NCI-H82 treated with DMSO at 0.1 percent for 48 hours (cell line): Measurements from ENCODE around the gene GPR32.
"Not testable (repeated sequence)": the region's sequence is repeated elsewhere in the genome, so short reads cannot be mapped to it uniquely, and the experiment has no call there.

ENCODE experiments used
- DNase-seq: peaks from one replicate; lab custom pipeline; 2025; ENCODE audit not compliant: unreplicated experiment; lab: John Stamatoyannopoulos, UW

GPR32 gene

GRCh38 chr19:50798659-50799546 is 28.6 kb downstream of the GPR32 start:
- no peak for DNase-seq

DNA sequence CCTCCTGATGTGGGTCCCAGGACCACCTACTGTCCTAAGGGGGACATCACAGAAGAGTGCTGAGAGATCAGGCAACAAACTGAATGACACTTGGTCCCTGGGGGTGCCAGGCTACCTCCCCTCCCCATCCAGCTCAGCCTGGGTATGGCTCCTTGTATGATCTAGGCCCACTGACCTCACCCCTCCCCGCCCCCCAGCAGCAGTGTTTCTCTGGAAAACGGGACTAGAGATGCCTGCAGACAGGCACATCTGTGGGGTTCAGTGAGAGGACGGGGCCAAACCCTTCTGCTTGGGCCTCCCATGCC is 29.2 kb downstream of the GPR32 start:
- DNase-seq: no peak

DNA sequence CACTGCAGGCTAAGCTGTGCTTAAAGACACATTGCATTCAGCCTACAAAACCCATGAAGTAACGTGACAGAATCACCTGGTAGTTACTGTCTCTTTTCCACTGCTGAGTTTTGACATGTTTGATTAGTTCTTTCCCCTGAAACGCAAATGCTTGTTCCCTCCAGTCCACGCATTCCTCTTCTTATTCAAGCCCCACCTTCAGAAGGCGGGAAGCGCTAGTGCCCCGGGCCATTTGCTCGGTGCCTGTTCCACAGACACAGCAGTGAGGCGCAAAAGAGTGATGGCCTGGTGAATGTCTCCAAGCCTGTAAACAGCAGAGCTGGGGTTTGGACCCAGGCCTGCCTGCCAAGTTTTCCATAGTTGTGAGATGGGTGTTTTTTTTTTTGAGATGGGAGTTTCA is 30.8 kb downstream of the GPR32 start:
- no peak for DNase-seq

GRCh38 chr19:50803633-50804419 is 33.6 kb downstream of the GPR32 start:
- no peak for DNase-seq

GRCh38 chr19:50804420-50805272 is 34.4 kb downstream of the GPR32 start:
- DNase-seq: peak; percentile 89

- DNase-seq: no peak
These were observed 38.6 kb downstream of the GPR32 start for GRCh38 chr19:50808856-50809255.

- not testable (repeated sequence) for DNase-seq
These were observed 41.5 kb downstream of the GPR32 start for GRCh38 chr19:50811622-50812238.

- DNase-seq: no peak
These were observed 42.2 kb downstream of the GPR32 start for GRCh38 chr19:50812474-50812873.

DNA sequence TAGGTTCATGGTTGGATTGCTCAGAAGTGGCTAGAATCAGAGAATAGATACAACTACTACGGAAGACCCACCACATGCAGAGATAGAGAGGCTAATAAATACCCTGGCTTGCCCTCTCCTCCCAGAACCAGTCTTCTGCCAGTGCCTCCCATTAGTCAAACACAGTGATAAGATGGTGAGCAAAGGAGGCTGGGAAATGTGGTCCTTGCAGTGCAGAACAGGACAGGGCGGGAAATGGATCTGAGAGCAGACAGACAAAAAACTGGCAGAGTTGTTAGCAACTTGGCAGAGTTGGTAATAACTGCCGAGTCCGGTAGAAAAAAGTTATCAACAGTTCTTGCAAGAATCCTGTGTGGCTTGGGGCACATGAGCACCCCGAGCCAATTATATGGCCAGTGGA is 44.6 kb downstream of the GPR32 start:
- no peak for DNase-seq

GRCh38 chr19:50815439-50815838 is 45.2 kb downstream of the GPR32 start:
- DNase-seq: no peak

- DNase-seq: peak; percentile 28
These were observed 47.9 kb downstream of the GPR32 start for GRCh38 chr19:50817941-50818858.

DNA sequence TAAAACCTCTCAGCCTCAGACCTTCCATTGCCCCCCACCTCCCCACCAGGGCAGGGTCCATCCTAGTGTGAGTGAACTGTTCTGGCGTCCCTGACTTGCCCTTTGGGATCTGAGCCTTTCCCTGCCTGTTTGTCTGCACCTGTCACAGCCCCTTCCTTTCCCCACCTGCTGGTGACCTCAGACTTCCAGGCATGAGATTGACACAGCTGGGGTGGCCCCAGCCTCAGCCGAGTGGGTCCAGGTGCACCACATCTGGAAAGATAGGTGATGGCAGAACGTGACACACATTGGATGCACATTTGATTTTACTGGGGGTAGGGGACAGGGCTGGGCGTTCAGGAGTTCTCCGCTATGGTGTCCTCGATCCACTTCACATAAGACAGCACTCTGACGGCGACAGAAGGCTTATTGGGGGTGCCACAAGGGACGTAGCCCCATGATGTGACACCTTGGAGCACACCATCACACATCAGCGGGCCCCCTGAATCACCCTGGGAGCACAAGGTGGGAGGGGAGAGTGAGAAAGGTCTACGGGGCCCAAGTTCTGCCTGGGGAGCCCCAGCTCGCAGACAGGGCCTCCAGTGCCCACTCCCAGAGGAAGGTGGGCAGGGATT is 48.7 kb downstream of the GPR32 start:
- DNase-seq: no peak

- DNase-seq: no peak
These were observed 49.4 kb downstream of the GPR32 start for GRCh38 chr19:50819636-50820035.

DNA sequence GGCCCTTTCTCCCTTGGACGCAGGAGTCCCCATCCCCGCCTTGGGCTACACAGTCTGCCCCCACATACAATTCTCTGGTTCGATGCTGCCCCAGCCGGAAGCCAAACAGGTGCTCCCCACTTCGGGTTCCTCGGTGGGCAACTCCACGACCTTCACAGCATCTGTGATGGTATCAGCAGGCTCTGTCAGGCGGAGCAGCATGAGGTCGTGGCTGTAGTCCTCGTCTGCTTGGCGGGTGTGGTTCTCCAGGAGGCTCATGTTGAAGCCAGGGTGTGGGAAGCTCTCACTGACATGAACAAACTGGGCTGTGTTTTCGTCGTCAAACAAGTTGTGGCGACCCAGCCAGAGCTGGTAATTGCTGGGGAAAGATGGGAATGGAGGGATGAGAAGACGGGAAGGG is 49.8 kb downstream of the GPR32 start:
- DNase-seq: no peak

GRCh38 chr19:50820549-50821247 is 50.4 kb downstream of the GPR32 start:
- DNase-seq: no peak

GRCh38 chr19:50821248-50821612 is 51.0 kb downstream of the GPR32 start:
- DNase-seq: no peak
